GM12878 (cell line): ENCODE results near the gene TBPL2. TPM values are rescaled to one million over a fixed set of nuclear protein-coding genes. Genes with fewer than 3 reads are reported as not detected.

Source experiments
- ATAC-seq: fragments of 200-7000 bp; cut with Tn5 transposase; 3 replicates; pipeline ENCODE4 v1.9.1; 2020; ENCODE audit warnings: mild to moderate bottlenecking, moderate library complexity
- BruUV-seq: library from RNA; stranded (reverse); fragments of 400-500 nt; replicated peaks from 2 replicates; lab custom pipeline; 2021; lab: Mats Ljungman, UMichigan
- CTCF ChIA-PET: fragments of 300-600 bp; sonication (Branson Sonifier 250); formaldehyde crosslinking; extraction: SDS; loops from one replicate; lab custom pipeline; 2021; ENCODE audit warnings: inconsistent platforms; lab: Yijun Ruan, JAX
- POLR2A ChIA-PET: fragments of 350-600 bp; formaldehyde crosslinking; extraction: SDS; loops from one replicate; lab custom pipeline; 2021; ENCODE audit warnings: inconsistent platforms; lab: Charles Lee
- RAD21 ChIA-PET: fragments of 300-600 bp; sonication (Branson Sonifier 250); formaldehyde crosslinking; loops from one replicate; lab custom pipeline; 2023; ENCODE audit warnings: antibody characterized with exemption; ENCODE audit not compliant: unreplicated experiment; lab: Charles Lee
- SMC1A ChIA-PET: fragments of 300-600 bp; sonication (Branson Sonifier 250); formaldehyde crosslinking; loops from one replicate; lab custom pipeline; 2023; ENCODE audit not compliant: unreplicated experiment, uncharacterized antibody; lab: Charles Lee
- DNase-seq: peaks from one replicate; pipeline ENCODE4 v3.0.0-alpha.2; 2011; ENCODE audit warnings: low read depth, low spot score
- FAIRE-seq: peaks from 3 replicates; lab custom pipeline; 2011; peaks lifted over from hg19 to GRCh38; lab: Jason Lieb, UNC
- H2AFZ ChIP-seq: 2 replicates; pipeline ENCODE4 v1.6.0; 2011; ENCODE audit warnings: low read depth, low read length, control low read depth; ENCODE audit not compliant: control insufficient read depth
- H3K27ac ChIP-seq: 2 replicates; pipeline ENCODE4 v1.5.1; 2011; ENCODE audit warnings: control low read depth; ENCODE audit not compliant: control insufficient read depth, insufficient read depth
- H3K27me3 ChIP-seq, 2 experiments: replicated peaks in 1 of 2; 2 replicates each; pipeline versions ENCODE4 v1.6.0 to v1.6.1; 2011; ENCODE audit warnings: low read length in 1 of 2; ENCODE audit not compliant: control insufficient read depth in 2 of 2, insufficient read depth in 2 of 2
- H3K36me3 ChIP-seq, 2 experiments: 2 replicates each; pipeline ENCODE4 v1.5.1; 2011; ENCODE audit warnings: low read length in 1 of 2; ENCODE audit not compliant: control insufficient read depth in 2 of 2, insufficient read depth in 2 of 2
- H3K4me1 ChIP-seq: 2 replicates; pipeline ENCODE4 v1.6.1; 2011; ENCODE audit warnings: mild to moderate bottlenecking, low read length, moderate library complexity, mixed read lengths; ENCODE audit not compliant: control insufficient read depth, insufficient read depth
- H3K4me2 ChIP-seq: 2 replicates; pipeline ENCODE4 v1.6.0; 2011; ENCODE audit warnings: control low read depth; ENCODE audit not compliant: control insufficient read depth, insufficient read depth
- H3K4me3 ChIP-seq: fragments of 200-600 bp; sonication (generic); 2 replicates; pipeline ENCODE4 v1.5.1; 2016
- H3K79me2 ChIP-seq: 2 replicates; pipeline ENCODE4 v1.6.0; 2011; ENCODE audit warnings: low read length; ENCODE audit not compliant: control insufficient read depth, insufficient read depth
- H3K9ac ChIP-seq: 2 replicates; pipeline ENCODE4 v1.8.0; 2011; ENCODE audit warnings: low read length, control low read depth, mixed read lengths; ENCODE audit not compliant: control insufficient read depth, insufficient read depth
- H3K9me3 ChIP-seq: replicated peaks from 3 replicates; pipeline ENCODE4 v1.5.1; 2011; ENCODE audit warnings: mild to moderate bottlenecking, low read length; ENCODE audit not compliant: control insufficient read depth, insufficient read depth
- H4K20me1 ChIP-seq: 2 replicates; pipeline ENCODE4 v1.6.0; 2011; ENCODE audit not compliant: control insufficient read depth, insufficient read depth
- HCFC1 ChIP-seq: fragments of 150-350 bp; IDR thresholded peaks from 2 replicates; pipeline ENCODE4 v1.6.1; 2014; ENCODE audit warnings: low read length
- KLF5 ChIP-seq: fragments of 450-650 bp; IDR thresholded peaks from 2 replicates; pipeline ENCODE4 v1.6.1; 2014; ENCODE audit warnings: mild to moderate bottlenecking; ENCODE audit not compliant: partially characterized antibody
- RAD21 ChIP-seq: IDR thresholded peaks from 2 replicates; pipeline ENCODE4 v1.6.1; 2011; ENCODE audit warnings: mild to moderate bottlenecking, low read depth, low read length, moderate library complexity; ENCODE audit not compliant: insufficient read depth
- SMC3 ChIP-seq: IDR thresholded peaks from 2 replicates; pipeline ENCODE4 v1.6.1; 2011; ENCODE audit warnings: low read length, improper control_type of control experiment, borderline replicate concordance
- WGBS: methylation state at CpG from one replicate; pipeline ENCODE4 v1.1.6; 2016; ENCODE audit warnings: low lambda C conversion rate; ENCODE audit not compliant: insufficient replicate concordance, insufficient coverage; ENCODE audit errors: missing lambda C conversion rate; 5-methylcytosine and 5-hydroxymethylcytosine counted together
- in situ Hi-C: fragments of 300-500 bp; cut with MboI; formaldehyde crosslinking; loops from 9 replicates; pipeline ENCODE4 v1.14.3; 2018; ENCODE audit warnings: mixed read lengths
- intact Hi-C: fragments of 100-400 bp; cut with micrococcal nuclease; formaldehyde crosslinking; loops from one replicate; pipeline ENCODE4 v1.14.2; 2022; ENCODE audit not compliant: unreplicated experiment
- polyA plus RNA-seq, 11 experiments: library from polyadenylated mRNA; depleted of rRNA in 4 of 11; unstranded in 6 of 11; stranded (reverse) in 5 of 11; fragments of >200 nt; fragmentation: Nextera tagmentation in 4 of 11; fragmentation: Illumina TruSeq in 1 of 11; extraction: Ambion mirVana in 4 of 11; extraction: Trizol in 1 of 11; gene quantifications; 1 replicate in 1 of 11; 2 replicates in 10 of 11; pipeline versions ENCODE4 v1.2.1 to v1.2.3, GENCODE V29; 2011 to 2016; ENCODE audit warnings: inconsistent platforms in 2 of 11, missing spikeins in 2 of 11, low read depth in 1 of 11
- total RNA-seq, 4 experiments: library from RNA; depleted of rRNA in 3 of 4; stranded (reverse); fragments of >200 nt in 3 of 4; fragmentation: Illumina TruSeq in 1 of 4; extraction: Trizol in 1 of 4; gene quantifications; 2 replicates each; pipeline versions ENCODE4 v1.2.1 to v1.2.3, GENCODE V29; 2013 to 2021
- TF ChIP-seq, protein P1 (sequence below), 3 experiments: IDR thresholded peaks in 2 of 3; conservative IDR thresholded peaks in 1 of 3; 2 replicates each; pipeline ENCODE4 v1.5.1; 2011; ENCODE audit warnings: low read depth in 3 of 3, low read length in 3 of 3, mild to moderate bottlenecking in 3 of 3, control low read depth in 2 of 3, moderate library complexity in 2 of 3, inconsistent platforms in 1 of 3, mixed read lengths in 1 of 3; ENCODE audit not compliant: control insufficient read depth in 2 of 3, insufficient read depth in 1 of 3; ENCODE audit errors: extremely low read depth in 1 of 3

TBPL2 gene
- total and polyA plus RNA-seq, 10 of the 15 experiments (the other 5 are each of a cell fraction or from before 2014, with no cell fraction given): 0.41 TPM; not detected in 9

DNA sequence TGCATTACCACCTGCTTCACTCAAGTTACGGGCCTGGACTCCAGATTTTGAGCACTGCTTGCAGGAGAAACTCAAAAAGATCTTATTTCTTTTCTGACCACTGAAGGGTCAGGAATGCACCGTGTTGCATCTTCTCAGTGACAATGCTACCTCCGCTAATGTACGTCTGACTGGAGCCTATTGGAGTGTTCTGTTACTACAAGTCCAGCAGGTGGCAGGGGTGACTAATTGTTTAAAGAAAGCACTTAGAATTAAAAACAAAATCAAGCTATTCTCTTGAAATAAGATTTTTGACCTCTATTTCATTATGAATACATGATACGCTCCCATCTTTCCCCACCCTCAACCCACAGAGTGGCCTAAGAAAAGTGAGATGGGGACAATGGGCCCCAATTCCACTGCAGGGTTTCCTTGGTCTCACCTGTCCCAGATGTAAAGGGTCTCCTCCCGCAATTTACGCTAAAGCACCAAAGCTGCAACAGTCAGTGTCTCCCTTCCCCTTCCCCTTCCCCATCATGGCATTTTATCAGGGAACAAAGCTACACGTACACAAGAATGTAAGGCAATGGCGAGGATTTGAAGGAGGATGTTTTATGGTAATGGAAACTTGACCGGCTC, 2.2 kb downstream of the TBPL2 start:
- POLR2A ChIA-PET: no interaction called here
- in situ Hi-C loops (loop anchor here (5.0 kb wide), 1 partner anchor 904 kb away; no protein-coding TSS in a partner anchor), intact Hi-C loops (loop anchor here (1.0 kb wide), 1 partner anchor 902 kb away; no protein-coding TSS in a partner anchor)
- peak; percentile 59 for FAIRE-seq
- H3K4me2 ChIP-seq: no peak overlapping the region
- SMC1A ChIA-PET: interaction anchor here (0.6 to 2.5 kb wide), 8 partner anchors 8 to 1039 kb away, joined by 3 to 9 read pairs (median 3); no protein-coding TSS in a partner anchor
- no peaks in the 10 kb centered on the region for H4K20me1 ChIP-seq
- TF ChIP-seq KLF5: no peak
- peak; percentile 54; the same call in 1 of the 2 replicates for TF ChIP-seq SMC3
- peak; percentile 69 for TF ChIP-seq RAD21
- TF ChIP-seq HCFC1: no peak
- TF ChIP-seq, protein P1, sequence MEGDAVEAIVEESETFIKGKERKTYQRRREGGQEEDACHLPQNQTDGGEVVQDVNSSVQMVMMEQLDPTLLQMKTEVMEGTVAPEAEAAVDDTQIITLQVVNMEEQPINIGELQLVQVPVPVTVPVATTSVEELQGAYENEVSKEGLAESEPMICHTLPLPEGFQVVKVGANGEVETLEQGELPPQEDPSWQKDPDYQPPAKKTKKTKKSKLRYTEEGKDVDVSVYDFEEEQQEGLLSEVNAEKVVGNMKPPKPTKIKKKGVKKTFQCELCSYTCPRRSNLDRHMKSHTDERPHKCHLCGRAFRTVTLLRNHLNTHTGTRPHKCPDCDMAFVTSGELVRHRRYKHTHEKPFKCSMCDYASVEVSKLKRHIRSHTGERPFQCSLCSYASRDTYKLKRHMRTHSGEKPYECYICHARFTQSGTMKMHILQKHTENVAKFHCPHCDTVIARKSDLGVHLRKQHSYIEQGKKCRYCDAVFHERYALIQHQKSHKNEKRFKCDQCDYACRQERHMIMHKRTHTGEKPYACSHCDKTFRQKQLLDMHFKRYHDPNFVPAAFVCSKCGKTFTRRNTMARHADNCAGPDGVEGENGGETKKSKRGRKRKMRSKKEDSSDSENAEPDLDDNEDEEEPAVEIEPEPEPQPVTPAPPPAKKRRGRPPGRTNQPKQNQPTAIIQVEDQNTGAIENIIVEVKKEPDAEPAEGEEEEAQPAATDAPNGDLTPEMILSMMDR (IDR thresholded peaks at IDR 0.05 in 2 of 3, conservative IDR thresholded peaks at IDR 0.05 in 1 of 3; ENCODE audit: control insufficient read depth in 2 of 3, extremely low read depth in 1 of 3, insufficient read depth in 1 of 3, low read depth in 3 of 3, low read length in 3 of 3): peak; percentile 37 to 66 (median 54); a peak in 5 of 6 replicates
- RAD21 ChIA-PET: interaction anchor here (0.6 to 3.0 kb wide), 2 partner anchors 902 to 1036 kb away, joined by 3 to 6 read pairs (median 3); no protein-coding TSS in a partner anchor
- no peaks in the 10 kb centered on the region for H3K9me3 ChIP-seq
- DNase-seq: no peak
- H3K27ac ChIP-seq: no peak overlapping the region
- no peaks in the 10 kb centered on the region for H3K27me3 ChIP-seq
- no peak overlapping the region for H3K4me3 ChIP-seq
- no peaks in the 10 kb centered on the region for H3K4me1 ChIP-seq
- peak; percentile 82 for ATAC-seq
- H3K9ac ChIP-seq: no peak overlapping the region
- no peaks in the 10 kb centered on the region for H3K79me2 ChIP-seq
- CTCF ChIA-PET: interaction anchor here (0.7 to 2.4 kb wide), 18 partner anchors 8 to 1044 kb away, joined by 3 to 19 read pairs (median 4); no protein-coding TSS in a partner anchor
- BruUV-seq: no TSS peak
- no peaks in the 10 kb centered on the region for H3K36me3 ChIP-seq
- 62% methylated on average over 10 of the region's 10 CpGs for WGBS
- no peak overlapping the region for H2AFZ ChIP-seq
